Upper lobe of right lung (tissue), 1 donor: Measurements from ENCODE around the gene BCOR. TPM values are rescaled to one million over a fixed set of nuclear protein-coding genes. Genes with fewer than 3 reads are reported as not detected.

Experiments used
- ATAC-seq: fragments of 200-7000 bp; cut with Tn5 transposase; one replicate; pipeline ENCODE4 v1.9.1; 2020; ENCODE audit warnings: mild to moderate bottlenecking, moderate library complexity
- DNase-seq: peaks from one replicate; pipeline ENCODE4 v3.0.0-alpha.2; 2020
- H3K27ac ChIP-seq: fragments of 200-600 bp; one replicate; pipeline ENCODE4 v1.8.0; 2022
- H3K27me3 ChIP-seq: fragments of 200-600 bp; one replicate; pipeline ENCODE4 v1.8.0; 2022; ENCODE audit warnings: mild to moderate bottlenecking
- H3K36me3 ChIP-seq: fragments of 200-600 bp; one replicate; pipeline ENCODE4 v1.8.0; 2022
- H3K4me1 ChIP-seq: fragments of 200-600 bp; one replicate; pipeline ENCODE4 v1.8.0; 2022
- H3K4me3 ChIP-seq: fragments of 200-600 bp; one replicate; pipeline ENCODE4 v1.8.0; 2022; ENCODE audit warnings: mild to moderate bottlenecking
- H3K9me3 ChIP-seq: fragments of 200-600 bp; one replicate; pipeline ENCODE4 v1.8.0; 2022
- CTCF ChIP-seq: fragments of 200-600 bp; IDR thresholded peaks from one replicate; pipeline ENCODE4 v1.8.0; 2022; ENCODE audit warnings: antibody characterized with exemption
- intact Hi-C: fragments of 100-400 bp; cut with DNase I; formaldehyde crosslinking; loops from one replicate; pipeline ENCODE4 v1.11.0; 2022
- total RNA-seq: library from RNA; stranded (reverse); fragmentation: NEBNext Ultra II Directional; extraction: Animal tissue kit (Norgen Biotek cat#: 25700); gene quantifications from one replicate; pipeline ENCODE4 v1.2.1, GENCODE V29; 2021
- donor health status: DM: no; HTN: yes; CAD: no; lungs with severe emphysema.

BCOR gene
- total RNA-seq, 1 donor from 2014 or later = 26.1 TPM

- peak overlapping the region; percentile 17 for H3K27ac ChIP-seq
- no peak overlapping the region for H3K4me3 ChIP-seq
- intact Hi-C loops = no loop called here
- peak; percentile 64 for DNase-seq
- peaks cover 10% of the 10 kb centered on the region for H3K4me1 ChIP-seq
- peak; percentile 87 for ATAC-seq
- H3K36me3 ChIP-seq = no peaks in the 10 kb centered on the region
- H3K27me3 ChIP-seq = no peaks in the 10 kb centered on the region
- no peak for TF ChIP-seq CTCF
- no peaks in the 10 kb centered on the region for H3K9me3 ChIP-seq
These were observed 43.1 kb upstream of the BCOR start for GRCh38 chrX:40140706-40141499.

GRCh38 chrX:40132751-40133150, 35.0 kb upstream of the BCOR start:
- Histone ChIP-seq H3K9me3 (no peaks in the 10 kb centered on the region), H3K4me3 (no peak overlapping the region), H3K27ac (no peak overlapping the region), H3K4me1 (no peaks in the 10 kb centered on the region), H3K36me3 (no peaks in the 10 kb centered on the region), H3K27me3 (no peaks in the 10 kb centered on the region)
- DNase-seq = no peak
- peak; percentile 83 for ATAC-seq
- TF ChIP-seq CTCF = no peak
- intact Hi-C loops = no loop called here

GRCh38 chrX:40131654-40132337, 34.0 kb upstream of the BCOR start:
- TF ChIP-seq CTCF = no peak
- Histone ChIP-seq H3K4me1 (no peaks in the 10 kb centered on the region), H3K4me3 (no peak overlapping the region), H3K27ac (no peak overlapping the region), H3K27me3 (no peaks in the 10 kb centered on the region), H3K36me3 (no peaks in the 10 kb centered on the region), H3K9me3 (no peaks in the 10 kb centered on the region)
- DNase-seq = no peak
- no peak for ATAC-seq
- intact Hi-C loops = no loop called here

- intact Hi-C loops = no loop called here
- ATAC-seq = no peak
- no peaks in the 10 kb centered on the region for H3K4me1 ChIP-seq
- no peak overlapping the region for H3K4me3 ChIP-seq
- DNase-seq = no peak
- TF ChIP-seq CTCF = no peak
- H3K27me3 ChIP-seq = no peaks in the 10 kb centered on the region
- H3K9me3 ChIP-seq = no peaks in the 10 kb centered on the region
- no peak overlapping the region for H3K27ac ChIP-seq
- no peaks in the 10 kb centered on the region for H3K36me3 ChIP-seq
These were observed 32.4 kb upstream of the BCOR start for GRCh38 chrX:40130207-40130606.

- ATAC-seq (no peak), DNase-seq (no peak)
- Histone ChIP-seq H3K4me1 (no peaks in the 10 kb centered on the region), H3K9me3 (no peaks in the 10 kb centered on the region), H3K4me3 (no peak overlapping the region), H3K27ac (no peak overlapping the region), H3K27me3 (no peaks in the 10 kb centered on the region), H3K36me3 (no peaks in the 10 kb centered on the region)
- no peak for TF ChIP-seq CTCF
- intact Hi-C loops = no loop called here
These were observed 29.3 kb upstream of the BCOR start for GRCh38 chrX:40127052-40127451.
